K562 (cell line): ENCODE results near the gene SMIM8. TPM values are rescaled to one million over a fixed set of nuclear protein-coding genes. Genes with fewer than 3 reads are reported as not detected.
A peak's percentile ranks its signal among the peaks of the same experiment; 100 is the strongest.
"Not testable (repeated sequence)": the region's sequence is repeated elsewhere in the genome, so short reads cannot be mapped to it uniquely, and the experiment has no call there.

Source experiments
- ATAC-seq: fragments of 200-7000 bp; cut with Tn5 transposase; 3 replicates; pipeline ENCODE4 v1.9.1; 2020; ENCODE audit warnings: moderate library complexity
- BruUV-seq: library from RNA; stranded (reverse); fragments of 400-500 nt; replicated peaks from 2 replicates; lab custom pipeline; 2021; lab: Mats Ljungman, UMichigan
- CTCF ChIA-PET: fragments of 300-600 bp; formaldehyde crosslinking; extraction: SDS; loops from one replicate; lab custom pipeline; 2021; ENCODE audit warnings: low intra/inter-chr PET ratio; lab: Yijun Ruan, JAX
- POLR2A ChIA-PET: fragments of 300-600, 350-650 bp; sonication (Branson Sonifier 250); formaldehyde crosslinking; extraction: SDS; loops from one replicate; lab custom pipeline; 2021; ENCODE audit warnings: antibody characterized with exemption, inconsistent platforms; lab: Yijun Ruan, JAX
- DNase-seq, 4 experiments: peaks; one replicate each; pipeline versions ENCODE4 v3.0.0 to v3.0.0-alpha.2; 2011 to 2018; ENCODE audit warnings: low spot score in 3 of 4, mixed read lengths in 3 of 4; ENCODE audit errors: extremely low read depth in 1 of 4
- FAIRE-seq: peaks from 2 replicates; lab custom pipeline; 2011; peaks lifted over from hg19 to GRCh38; lab: Jason Lieb, UNC
- H2AFZ ChIP-seq: 2 replicates; pipeline ENCODE4 v1.6.0; 2011; ENCODE audit warnings: low read depth, low read length, control low read depth, inconsistent platforms
- H3K27ac ChIP-seq: fragments of 200-600 bp; 3 replicates; pipeline ENCODE4 v1.8.0; 2011; ENCODE audit warnings: low read depth, mild to moderate bottlenecking, control low read depth, inconsistent platforms, low read length, moderate library complexity, mixed read lengths; ENCODE audit errors: extremely low read depth
- H3K27me3 ChIP-seq, 2 experiments: fragments of 300-600 bp in 1 of 2; 2 replicates in 1 of 2; 3 replicates in 1 of 2; pipeline versions ENCODE4 v1.6.0 to v1.8.0; 2011; ENCODE audit warnings: inconsistent platforms in 2 of 2, low read length in 2 of 2, mild to moderate bottlenecking in 1 of 2, mixed read lengths in 1 of 2, moderate library complexity in 1 of 2; ENCODE audit not compliant: control insufficient read depth in 2 of 2, insufficient read depth in 2 of 2
- H3K36me3 ChIP-seq: fragments of 300-600 bp; 3 replicates; pipeline ENCODE4 v1.8.0; 2011; ENCODE audit warnings: mild to moderate bottlenecking, low read length, inconsistent platforms; ENCODE audit not compliant: control insufficient read depth, insufficient read depth
- H3K4me1 ChIP-seq, 2 experiments: fragments of 200-600 bp in 1 of 2; replicated peaks in 1 of 2; 2 replicates in 1 of 2; 3 replicates in 1 of 2; pipeline versions ENCODE4 v1.5.1 to v1.8.0; 2011; ENCODE audit warnings: inconsistent platforms in 2 of 2, low read length in 2 of 2, mild to moderate bottlenecking in 1 of 2, mixed read lengths in 1 of 2, moderate library complexity in 1 of 2; ENCODE audit not compliant: control insufficient read depth in 2 of 2, insufficient read depth in 2 of 2
- H3K4me2 ChIP-seq: 2 replicates; pipeline ENCODE4 v1.6.1; 2011; ENCODE audit warnings: low read length, control low read depth, inconsistent platforms, mixed read lengths; ENCODE audit not compliant: insufficient read depth
- H3K4me3 ChIP-seq: fragments of 200-600 bp; sonication (generic), shearing (Covaris generic); 2 replicates; pipeline ENCODE4 v1.5.1; 2016; ENCODE audit warnings: control low read depth, inconsistent platforms
- H3K79me2 ChIP-seq: fragments of 200-600 bp; 3 replicates; pipeline ENCODE4 v1.8.0; 2011; ENCODE audit warnings: low read length, inconsistent platforms; ENCODE audit not compliant: control insufficient read depth, insufficient read depth
- H3K9ac ChIP-seq, 2 experiments: 2 replicates each; pipeline versions ENCODE4 v1.6.0 to v1.6.1; 2011; ENCODE audit warnings: low read depth in 2 of 2, low read length in 2 of 2, control low read depth in 1 of 2, inconsistent platforms in 1 of 2, mild to moderate bottlenecking in 1 of 2, mixed read lengths in 1 of 2; ENCODE audit not compliant: insufficient read depth in 1 of 2
- H3K9me1 ChIP-seq: one replicate; pipeline ENCODE4 v1.6.0; 2011; ENCODE audit warnings: inconsistent platforms, mild to moderate bottlenecking, low read length, moderate library complexity; ENCODE audit not compliant: control insufficient read depth, insufficient read depth
- H3K9me3 ChIP-seq: replicated peaks from 2 replicates; pipeline ENCODE4 v1.5.1; 2011; ENCODE audit warnings: low read depth, low read length, inconsistent platforms; ENCODE audit not compliant: control insufficient read depth, insufficient read depth
- H4K20me1 ChIP-seq: replicated peaks from 2 replicates; pipeline ENCODE4 v1.6.1; 2011; ENCODE audit warnings: low read length, inconsistent platforms, mixed read lengths; ENCODE audit not compliant: control insufficient read depth, insufficient read depth
- ATF3 ChIP-seq, 2 experiments: fragments of 450-650 bp in 1 of 2; sonication (generic) in 1 of 2; formaldehyde crosslinking in 1 of 2; IDR thresholded peaks in 1 of 2; conservative IDR thresholded peaks in 1 of 2; 2 replicates each; pipeline versions ENCODE4 v1.6.1 to v1.8.1; 2016 to 2023; ENCODE audit warnings: mild to moderate bottlenecking in 2 of 2, moderate library complexity in 2 of 2, inconsistent platforms in 1 of 2, missing genetic modification reagents in 1 of 2
- HNRNPK ChIP-seq: fragments of 200-400 bp; formaldehyde crosslinking; IDR thresholded peaks from one replicate; pipeline ENCODE4 v1.6.1; 2018; ENCODE audit warnings: mild to moderate bottlenecking, low read depth, low read length; ENCODE audit not compliant: poor library complexity, severe bottlenecking
- KLF6 ChIP-seq: fragments of 250-450 bp; sonication (Bioruptor Pico); IDR thresholded peaks from 2 replicates; pipeline ENCODE4 v1.4.0; 2020; ENCODE audit warnings: mild to moderate bottlenecking, moderate library complexity, borderline replicate concordance
- XRCC4 ChIP-seq: IDR thresholded peaks from one replicate; pipeline ENCODE4 v1.6.1; 2011; ENCODE audit not compliant: insufficient read depth, insufficient read length; ENCODE audit errors: extremely low read depth
- ZBTB9 ChIP-seq: fragments of 450-650 bp; formaldehyde crosslinking; IDR thresholded peaks from 2 replicates; pipeline ENCODE4 v1.4.0; 2020; ENCODE audit warnings: mild to moderate bottlenecking, moderate library complexity
- ZNF57 ChIP-seq: fragments of 450-650 bp; formaldehyde crosslinking; IDR thresholded peaks from 2 replicates; pipeline ENCODE4 v1.4.0; 2020; ENCODE audit warnings: mild to moderate bottlenecking, moderate library complexity
- WGBS: fragments of 100-300 bp; shearing (Covaris generic); methylation state at CpG from one replicate; pipeline ENCODE4 v1.1.6; 2016; ENCODE audit warnings: low coverage, mixed read lengths; ENCODE audit not compliant: insufficient coverage; ENCODE audit errors: missing lambda C conversion rate; 5-methylcytosine and 5-hydroxymethylcytosine counted together
- in situ Hi-C: fragments of 300-500 bp; cut with MboI; formaldehyde crosslinking; loops from 4 replicates; pipeline ENCODE4 v1.15.0; 2018; ENCODE audit warnings: inconsistent platforms, mixed read lengths
- intact Hi-C: fragments of 100-400 bp; cut with micrococcal nuclease; formaldehyde crosslinking; loops from 2 replicates; pipeline ENCODE4 v1.14.2; 2022
- polyA plus RNA-seq, 8 experiments: library from polyadenylated mRNA; depleted of rRNA in 4 of 8; stranded (reverse) in 5 of 8; unstranded in 3 of 8; fragments of >200 nt; fragmentation: Nextera tagmentation in 2 of 8; fragmentation: Illumina TruSeq in 1 of 8; extraction: Ambion mirVana in 2 of 8; extraction: Trizol in 1 of 8; gene quantifications; 2 replicates each; pipeline versions ENCODE4 v1.2.1 to v1.2.3, GENCODE V29; 2011 to 2014; ENCODE audit warnings: inconsistent platforms in 1 of 8, missing spikeins in 1 of 8
- total RNA-seq, 7 experiments: library from RNA; depleted of rRNA in 6 of 7; stranded (reverse); fragments of >200 nt in 6 of 7; fragmentation: Illumina TruSeq in 2 of 7; extraction: Trizol in 2 of 7; gene quantifications; 2 replicates each; pipeline versions ENCODE4 v1.2.1 to v1.2.3, GENCODE V29; 2011 to 2021; ENCODE audit warnings: low replicate concordance in 1 of 7

The SMIM8 gene
- total and polyA plus RNA-seq, 9 of the 15 experiments (the other 6 are each of a cell fraction or from before 2014, with no cell fraction given) = 8.3 to 53.7 (median 15.1) TPM

GRCh38 chr6:87297119-87297518, 25.3 kb upstream of the SMIM8 start:
- in situ Hi-C loops (no loop called here), intact Hi-C loops (no loop called here)
- Histone ChIP-seq H3K36me3 (no peaks in the 10 kb centered on the region), H3K4me1 (no peaks in the 10 kb centered on the region), H3K9ac (no peak overlapping the region), H4K20me1 (no peaks in the 10 kb centered on the region), H3K4me3 (no peak overlapping the region), H3K79me2 (no peaks in the 10 kb centered on the region)
- WGBS = 0% methylated on average over 1 of the region's 1 CpG
- POLR2A ChIA-PET = no interaction called here
- ATAC-seq = no peak
- TF ChIP-seq ZNF57 (no peak), ZBTB9 (no peak), ATF3 (IDR thresholded peaks at IDR 0.05) (no peak), ATF3 (CRISPR knock-in tag; conservative IDR thresholded peaks at IDR 0.05) (no peak), HNRNPK (no peak), KLF6 (no peak), XRCC4 (no peak)
- TF ChIP-seq, all 486 proteins: peak for 0
- no TSS peak for BruUV-seq
- no peak overlapping the region for H3K4me2 ChIP-seq
- H3K27ac ChIP-seq = no peak overlapping the region
- H3K27me3 ChIP-seq = no peaks in the 10 kb centered on the region; a peak in 1 of 5 replicates
- CTCF ChIA-PET = no interaction called here
- DNase-seq (no peak), FAIRE-seq (no peak)
- H3K9me1 ChIP-seq = no peaks in the 10 kb centered on the region
- H2AFZ ChIP-seq = no peak overlapping the region
- H3K9me3 ChIP-seq = no peaks in the 10 kb centered on the region

GRCh38 chr6:87301277-87301676, 21.1 kb upstream of the SMIM8 start:
- H3K4me1 ChIP-seq, H3K27ac ChIP-seq, H3K4me3 ChIP-seq, H3K9me1 ChIP-seq, ATAC-seq, H3K4me2 ChIP-seq, in situ Hi-C loops, BruUV-seq, POLR2A ChIA-PET, intact Hi-C loops, H3K79me2 ChIP-seq, H3K9ac ChIP-seq, FAIRE-seq, H2AFZ ChIP-seq, H3K27me3 ChIP-seq, H3K9me3 ChIP-seq, CTCF ChIA-PET, H3K36me3 ChIP-seq, H4K20me1 ChIP-seq: not testable (repeated sequence)
- whole genome bisulfite sequencing = 1% methylated on average over 9 of the region's 9 CpGs
- DNase-seq = peak in 1 of 4 experiments; percentile 16
